Stimulated activated CD4-positive, alpha-beta T cell treated with anti-CD3 and anti-CD28 coated beads, Interleukin-1b, Interleukin-23, amount 100 ng/mL, for 24 hours (primary cell): Measurements from ENCODE around the gene MLLT11.
A peak's percentile ranks its signal among the peaks of the same experiment; 100 is the strongest.

Experiments
- DNase-seq, 4 experiments: peaks; one replicate each; pipeline ENCODE4 v3.0.0-alpha.2; 2020; ENCODE audit warnings: low read depth in 4 of 4, low spot score in 1 of 4

Gene MLLT11

GRCh38 chr1:151060007-151060656, at the start of gene MLLT11:
TSS of gene MLLT11 (plus strand) at chr1:151060397. CDS start at chr1:151067225, 6,828 bp downstream.
- DNase-seq, result no peak

GRCh38 chr1:151011154-151011850, 48.9 kb upstream of the MLLT11 start:
- no peak for DNase-seq

GRCh38 chr1:151012684-151013471, 47.3 kb upstream of the MLLT11 start:
- no peak for DNase-seq

- no peak for DNase-seq
Measured at GRCh38 chr1:151013518-151013917, 46.7 kb upstream of the MLLT11 start.

GRCh38 chr1:151024540-151025146, 35.6 kb upstream of the MLLT11 start:
- DNase-seq, result peak; percentile 65 to 77 (median 68)

- no peak for DNase-seq
Measured at GRCh38 chr1:151026460-151026859, 33.7 kb upstream of the MLLT11 start.

GRCh38 chr1:151032164-151032563, 28.0 kb upstream of the MLLT11 start:
- no peak for DNase-seq

GRCh38 chr1:151035167-151035566, 25.0 kb upstream of the MLLT11 start:
- no peak for DNase-seq

- DNase-seq, result no peak
Measured at GRCh38 chr1:151036356-151036755, 23.8 kb upstream of the MLLT11 start, which contains the start of gene BNIPL. TSS of gene BNIPL (plus strand) at chr1:151036586. CDS start at chr1:151036726, 140 bp downstream.

- no peak for DNase-seq
Measured at GRCh38 chr1:151037032-151037431, 23.2 kb upstream of the MLLT11 start.

- DNase-seq, result no peak
Measured at GRCh38 chr1:151039521-151039920, 20.7 kb upstream of the MLLT11 start.

- no peak for DNase-seq
Measured at GRCh38 chr1:151043163-151043562, 17.0 kb upstream of the MLLT11 start.

GRCh38 chr1:151047591-151047924, 12.6 kb upstream of the MLLT11 start, which contains the start of gene C1orf56:
TSS of gene C1orf56 (plus strand) at chr1:151047751. CDS start at chr1:151047848, 97 bp downstream.
- DNase-seq, result peak in 1 of 4 experiments; percentile 48

- DNase-seq, result no peak
Measured at GRCh38 chr1:151047925-151048644, 12.1 kb upstream of the MLLT11 start.

GRCh38 chr1:151048645-151049032, 11.6 kb upstream of the MLLT11 start:
- no peak for DNase-seq

- DNase-seq, result no peak
Measured at GRCh38 chr1:151049458-151049857, 10.7 kb upstream of the MLLT11 start.

GRCh38 chr1:151050051-151050688, 10.0 kb upstream of the MLLT11 start:
- no peak for DNase-seq

- no peak for DNase-seq
Measured at GRCh38 chr1:151051356-151052009, 8.7 kb upstream of the MLLT11 start.

GRCh38 chr1:151054971-151055547, 5.1 kb upstream of the MLLT11 start:
- no peak for DNase-seq
